ENCODE data around the gene LFNG. TPM values are rescaled to one million over a fixed set of nuclear protein-coding genes. Genes with fewer than 3 reads are reported as not detected.

The LFNG gene
- total and polyA plus RNA-seq, 7 experiments from 2014 or later, result 1.2 to 246 (median 120) TPM

DNA sequence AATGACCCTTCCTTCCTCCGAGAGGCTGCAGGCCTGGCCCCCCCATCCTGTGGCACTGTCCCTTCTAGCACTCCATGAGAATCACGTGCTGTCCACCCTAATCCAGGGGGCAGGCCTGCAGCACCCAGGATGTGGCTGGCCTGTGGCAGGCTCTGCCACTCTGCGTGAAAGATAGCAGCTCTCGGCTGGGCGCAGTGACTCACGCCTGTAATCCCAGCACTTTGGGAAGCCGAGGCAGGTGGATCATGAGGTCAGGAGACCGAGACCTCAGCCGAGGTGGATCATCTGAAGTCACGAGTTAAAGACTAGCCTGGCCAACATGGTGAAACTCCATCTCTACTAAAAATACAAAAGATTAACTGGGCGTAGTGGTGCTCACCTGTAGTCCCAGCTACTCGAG is 18.9 kb upstream of the LFNG start:
- peaks cover 0 to 9% (median 5%) of the 10 kb centered on the region in 7 donors for H3K4me1 Mint-ChIP-seq
- no peaks in the 10 kb centered on the region for H3K9me3 ChIP-seq (ENCODE audit: control insufficient read depth in 2 of 3, low read length in 3 of 3)
- intact Hi-C loops (cut with micrococcal nuclease), result no loop called here
- peaks cover 0 to 11% (median 0%) of the 10 kb centered on the region in 5 donors for H3K27me3 Mint-ChIP-seq
- no peaks in the 10 kb centered on the region for H3K9me3 Mint-ChIP-seq
- H3K27ac ChIP-seq (ENCODE audit: low read depth, low read length), result no peak overlapping the region
- no peaks in the 10 kb centered on the region for H3K36me3 ChIP-seq (ENCODE audit: control insufficient read depth in 2 of 3, insufficient read depth in 3 of 3, low read length in 3 of 3)
- no peaks in the 10 kb centered on the region for H3K36me3 Mint-ChIP-seq
- peak overlapping the region in 3 of 9 donors; percentile 14 to 56 (median 34) for H3K27ac Mint-ChIP-seq
- H3K4me3 ChIP-seq (ENCODE audit: low read length), result no peak overlapping the region
- no peaks in the 10 kb centered on the region for H3K4me1 ChIP-seq (ENCODE audit: control insufficient read depth in 2 of 2, insufficient read depth in 2 of 2, low read length in 2 of 2)
- ATAC-seq (no peak), DNase-seq (no peak)
- CTCF ChIA-PET, result no interaction called here
- H3K4me3 Mint-ChIP-seq, result no peak overlapping the region
- POLR2A ChIA-PET, result no interaction called here
- H3K27me3 ChIP-seq (ENCODE audit: control insufficient read depth in 2 of 2, insufficient read depth in 2 of 2, low read length in 2 of 2), result no peaks in the 10 kb centered on the region

DNA sequence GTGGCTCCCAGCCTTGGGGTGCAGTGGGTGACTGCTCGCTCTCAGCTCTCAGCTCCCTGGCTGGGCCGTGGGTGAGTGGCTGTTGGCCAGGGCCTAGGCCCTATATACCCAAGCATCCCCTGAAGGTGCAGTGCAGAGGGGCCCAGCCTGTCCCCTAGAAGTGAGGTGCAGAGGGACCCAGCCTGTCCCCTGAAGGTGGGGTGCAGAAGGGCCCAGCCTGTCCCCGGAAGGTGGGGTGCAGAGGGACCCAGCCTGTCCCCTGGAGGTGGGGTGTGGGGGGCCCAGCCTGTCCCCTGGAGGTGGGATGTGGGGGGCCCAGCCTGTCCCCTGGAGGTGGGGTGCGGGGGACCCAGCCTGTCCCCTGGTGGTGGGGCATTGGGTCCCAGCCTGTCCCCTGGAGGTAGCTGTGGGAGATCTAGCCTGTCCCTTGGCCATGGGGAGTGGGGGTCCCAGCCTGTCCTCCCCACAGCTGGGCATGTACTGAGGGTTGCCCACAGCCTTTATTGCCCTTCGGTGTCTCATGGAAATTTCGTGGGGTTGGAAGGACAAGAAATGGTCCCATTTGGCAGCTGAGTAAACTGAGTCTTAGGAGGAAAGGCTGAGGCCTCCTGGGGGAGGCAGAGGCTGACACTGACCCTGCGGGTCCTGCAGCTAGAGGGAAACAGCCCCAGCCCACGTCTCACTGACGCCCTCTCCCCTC is 17.5 kb upstream of the LFNG start:
- Mint-ChIP-seq H3K4me3 (no peak overlapping the region), H3K27me3 (peaks cover 0 to 9% (median 0%) of the 10 kb centered on the region in 5 donors), H3K27ac (no peak overlapping the region), H3K9me3 (no peaks in the 10 kb centered on the region), H3K36me3 (no peaks in the 10 kb centered on the region), H3K4me1 (peaks cover 0 to 13% (median 10%) of the 10 kb centered on the region in 7 donors)
- Histone ChIP-seq H3K4me3 (ENCODE audit: low read length) (no peak overlapping the region), H3K27ac (ENCODE audit: low read depth, low read length) (no peak overlapping the region), H3K27me3 (ENCODE audit: control insufficient read depth in 2 of 2, insufficient read depth in 2 of 2, low read length in 2 of 2) (no peaks in the 10 kb centered on the region), H3K36me3 (ENCODE audit: control insufficient read depth in 2 of 3, insufficient read depth in 3 of 3, low read length in 3 of 3) (no peaks in the 10 kb centered on the region), H3K9me3 (ENCODE audit: control insufficient read depth in 2 of 3, low read length in 3 of 3) (no peaks in the 10 kb centered on the region), H3K4me1 (ENCODE audit: control insufficient read depth in 2 of 2, insufficient read depth in 2 of 2, low read length in 2 of 2) (no peaks in the 10 kb centered on the region)
- POLR2A ChIA-PET, result interaction anchor here (0.8 to 1.5 kb wide), 3 partner anchors 9 to 26 kb away, joined by 3 read pairs; no protein-coding TSS in a partner anchor
- DNase-seq, result no peak
- peak; percentile 19 for ATAC-seq
- intact Hi-C loops (cut with micrococcal nuclease), result no loop called here
- CTCF ChIA-PET, result no interaction called here

DNA sequence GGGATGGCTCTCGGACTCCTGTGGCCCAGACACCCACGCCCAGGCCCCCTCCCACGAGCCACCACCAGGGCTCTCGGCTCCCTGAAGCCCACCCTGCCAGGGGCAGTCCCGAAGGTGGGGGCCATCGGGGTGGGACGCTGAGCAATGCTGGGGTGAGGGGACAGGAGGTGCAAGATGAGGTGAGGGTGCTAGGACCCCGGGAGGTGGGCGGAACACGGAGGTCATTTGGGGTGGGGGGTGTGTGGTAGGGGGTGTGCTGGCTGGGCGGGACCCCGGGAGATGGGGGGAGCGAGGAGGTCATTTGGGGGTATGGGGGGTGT is 17.0 kb upstream of the LFNG start:
- intact Hi-C loops (cut with micrococcal nuclease), result no loop called here
- no peak for DNase-seq
- H3K27ac Mint-ChIP-seq, result no peak overlapping the region
- H3K27me3 Mint-ChIP-seq, result peaks cover 0 to 4% (median 0%) of the 10 kb centered on the region in 5 donors
- Histone ChIP-seq H3K4me1 (ENCODE audit: control insufficient read depth in 2 of 2, insufficient read depth in 2 of 2, low read length in 2 of 2) (peaks cover 2 to 4% of the 10 kb centered on the region in 2 donors), H3K9me3 (ENCODE audit: control insufficient read depth in 2 of 3, low read length in 3 of 3) (no peaks in the 10 kb centered on the region), H3K27me3 (ENCODE audit: control insufficient read depth in 2 of 2, insufficient read depth in 2 of 2, low read length in 2 of 2) (no peaks in the 10 kb centered on the region), H3K4me3 (ENCODE audit: low read length) (no peak overlapping the region), H3K27ac (ENCODE audit: low read depth, low read length) (no peak overlapping the region), H3K36me3 (ENCODE audit: control insufficient read depth in 2 of 3, insufficient read depth in 3 of 3, low read length in 3 of 3) (no peaks in the 10 kb centered on the region)
- ChIA-PET CTCF (no interaction called here), POLR2A (interaction anchor here (1.0 to 1.5 kb wide), 2 partner anchors 20 to 25 kb away, joined by 3 read pairs; no protein-coding TSS in a partner anchor)
- H3K9me3 Mint-ChIP-seq, result no peaks in the 10 kb centered on the region
- no peaks in the 10 kb centered on the region for H3K36me3 Mint-ChIP-seq
- H3K4me1 Mint-ChIP-seq, result peaks cover 0 to 12% (median 11%) of the 10 kb centered on the region in 7 donors
- H3K4me3 Mint-ChIP-seq, result no peak overlapping the region
- no peak for ATAC-seq

DNA sequence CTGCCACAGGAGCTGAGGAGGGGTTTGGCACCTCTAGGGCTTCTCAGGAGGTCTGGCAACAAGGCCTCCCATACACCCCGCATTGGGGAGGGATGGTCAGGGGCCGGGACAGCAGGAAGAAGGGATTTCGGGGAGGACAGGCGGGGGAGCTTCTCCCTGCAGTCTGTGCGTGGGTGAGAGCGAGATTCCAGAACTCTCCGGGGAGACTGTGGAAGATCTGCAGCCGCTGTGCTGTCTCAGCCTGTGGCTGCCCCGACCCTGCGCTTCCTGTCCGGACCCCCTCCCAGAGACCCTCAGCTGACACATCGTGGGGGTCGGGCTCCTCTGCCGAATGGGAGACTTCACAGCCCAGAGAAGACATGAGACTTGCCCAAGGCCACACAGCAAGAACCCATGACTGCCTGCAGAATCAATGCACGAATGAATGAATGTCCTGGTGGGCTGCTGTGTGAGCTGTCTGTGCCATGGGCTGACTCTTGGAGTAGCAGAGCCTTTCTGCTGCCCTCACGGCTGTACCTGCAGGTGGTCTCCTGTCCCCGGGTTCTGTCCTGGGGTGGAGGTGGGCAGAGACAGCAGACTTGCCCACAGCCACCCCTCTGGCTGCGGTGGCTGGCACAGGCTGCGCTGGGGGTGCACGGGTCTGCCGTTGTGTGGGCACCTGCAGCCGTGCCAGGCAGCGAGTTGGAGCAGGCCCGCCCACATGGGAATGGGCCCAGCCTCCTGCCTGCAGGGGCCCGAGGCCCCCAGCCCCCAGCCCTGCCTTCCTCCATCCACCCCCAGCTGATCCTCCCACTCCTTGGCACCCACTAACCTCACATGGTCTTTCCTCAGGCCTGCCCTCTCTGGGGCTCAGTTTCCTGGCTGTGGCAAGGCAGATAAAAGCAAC is 16.3 kb upstream of the LFNG start:
- Mint-ChIP-seq H3K4me3 (no peak overlapping the region), H3K4me1 (peaks cover 3 to 19% (median 17%) of the 10 kb centered on the region in 7 donors), H3K27me3 (peaks cover 0 to 3% (median 0%) of the 10 kb centered on the region in 5 donors), H3K27ac (peak overlapping the region in 1 of 9 donors; percentile 39), H3K36me3 (no peaks in the 10 kb centered on the region), H3K9me3 (no peaks in the 10 kb centered on the region)
- CTCF ChIA-PET, result no interaction called here
- ATAC-seq, result no peak
- Histone ChIP-seq H3K36me3 (ENCODE audit: control insufficient read depth in 2 of 3, insufficient read depth in 3 of 3, low read length in 3 of 3) (no peaks in the 10 kb centered on the region), H3K4me1 (ENCODE audit: control insufficient read depth in 2 of 2, insufficient read depth in 2 of 2, low read length in 2 of 2) (peaks cover 9 to 11% of the 10 kb centered on the region in 2 donors), H3K27me3 (ENCODE audit: control insufficient read depth in 2 of 2, insufficient read depth in 2 of 2, low read length in 2 of 2) (no peaks in the 10 kb centered on the region), H3K4me3 (ENCODE audit: low read length) (no peak overlapping the region), H3K27ac (ENCODE audit: low read depth, low read length) (no peak overlapping the region), H3K9me3 (ENCODE audit: control insufficient read depth in 2 of 3, low read length in 3 of 3) (no peaks in the 10 kb centered on the region)
- intact Hi-C loops (cut with micrococcal nuclease), result no loop called here
- POLR2A ChIA-PET, result interaction anchor here (0.6 to 1.5 kb wide), 4 partner anchors 19 to 1904 kb away, joined by 3 read pairs; no protein-coding TSS in a partner anchor
- no peak for DNase-seq

DNA sequence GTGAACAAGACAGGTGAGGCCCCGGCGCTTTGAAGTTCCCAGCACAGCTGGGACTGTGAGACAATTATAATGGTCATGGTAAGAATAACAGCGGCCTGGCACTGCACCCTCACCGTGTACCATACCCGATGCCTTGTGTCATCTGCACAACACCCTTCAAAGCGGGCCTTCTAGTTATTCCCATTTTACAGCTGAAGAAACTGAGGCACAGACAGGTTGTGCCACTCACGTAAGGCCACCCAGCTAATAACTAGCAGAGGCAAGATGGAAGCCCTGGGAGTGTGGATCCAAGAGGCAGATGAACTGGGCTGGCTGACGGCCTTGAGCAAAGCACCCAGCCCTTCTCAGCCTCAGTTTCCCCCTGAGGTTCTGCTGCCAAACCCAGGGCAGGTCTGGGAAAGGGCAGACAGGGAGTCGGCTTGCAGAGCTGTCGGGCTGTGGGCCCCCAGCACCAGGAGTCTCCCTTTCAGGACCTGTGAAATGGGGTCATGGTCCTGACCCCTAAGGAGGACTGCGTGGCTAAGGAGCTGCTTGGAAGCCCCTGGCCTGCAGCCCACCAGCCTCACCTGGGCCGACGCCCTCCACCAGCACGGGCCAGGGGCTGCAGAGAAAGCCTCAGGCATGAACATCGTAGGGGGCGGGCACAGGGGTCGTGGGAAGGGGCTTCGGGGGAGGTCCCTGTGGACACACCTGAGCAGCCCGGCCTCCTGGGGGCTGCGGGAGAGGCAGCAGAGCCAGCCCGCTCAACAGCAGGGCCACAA is 15.3 kb upstream of the LFNG start:
- Histone ChIP-seq H3K27ac (ENCODE audit: low read depth, low read length) (no peak overlapping the region), H3K36me3 (ENCODE audit: control insufficient read depth in 2 of 3, insufficient read depth in 3 of 3, low read length in 3 of 3) (no peaks in the 10 kb centered on the region), H3K4me1 (ENCODE audit: control insufficient read depth in 2 of 2, insufficient read depth in 2 of 2, low read length in 2 of 2) (peaks cover 19 to 20% of the 10 kb centered on the region in 2 donors), H3K27me3 (ENCODE audit: control insufficient read depth in 2 of 2, insufficient read depth in 2 of 2, low read length in 2 of 2) (no peaks in the 10 kb centered on the region), H3K9me3 (ENCODE audit: control insufficient read depth in 2 of 3, low read length in 3 of 3) (no peaks in the 10 kb centered on the region), H3K4me3 (ENCODE audit: low read length) (no peak overlapping the region)
- ChIA-PET CTCF (no interaction called here), POLR2A (interaction anchor here (0.6 to 1.0 kb wide), 3 partner anchors 21 to 1905 kb away, joined by 3 read pairs; no protein-coding TSS in a partner anchor)
- Mint-ChIP-seq H3K4me3 (no peak overlapping the region), H3K36me3 (no peaks in the 10 kb centered on the region), H3K27ac (peak overlapping the region in 3 of 9 donors; percentile 10 to 72 (median 39)), H3K9me3 (no peaks in the 10 kb centered on the region), H3K4me1 (peaks cover 13 to 29% (median 25%) of the 10 kb centered on the region in 7 donors), H3K27me3 (peaks cover 0 to 3% (median 0%) of the 10 kb centered on the region in 5 donors)
- intact Hi-C loops (cut with micrococcal nuclease), result no loop called here
- ATAC-seq (no peak), DNase-seq (no peak)

DNA sequence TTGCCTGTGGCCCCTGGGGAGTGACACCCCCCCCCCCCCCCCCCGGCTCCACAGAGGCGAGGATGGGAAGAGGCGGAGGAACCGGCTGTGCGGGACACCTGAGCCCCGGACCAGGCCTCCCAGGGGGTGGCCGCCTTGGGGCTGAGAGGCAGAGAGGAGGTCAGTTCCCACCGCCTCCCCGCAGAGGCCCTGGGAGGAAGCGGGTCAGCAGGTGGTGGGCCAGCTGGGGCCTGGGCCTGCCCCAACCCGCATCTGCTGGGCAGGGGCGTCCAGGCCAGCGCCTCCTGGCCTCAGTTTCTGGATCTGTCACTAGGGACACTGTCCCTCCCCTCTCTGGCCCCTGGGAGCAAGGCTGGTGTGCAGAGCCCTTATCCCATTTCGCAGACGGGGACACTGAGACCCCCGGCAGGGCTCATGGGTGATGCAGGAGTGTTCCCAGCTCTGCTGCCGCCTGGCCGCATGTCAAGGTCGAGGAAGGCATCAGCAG is 14.6 kb upstream of the LFNG start:
- Mint-ChIP-seq H3K27ac (no peak overlapping the region), H3K4me1 (peaks cover 16 to 34% (median 28%) of the 10 kb centered on the region in 7 donors), H3K9me3 (no peaks in the 10 kb centered on the region), H3K27me3 (peaks cover 0 to 3% (median 0%) of the 10 kb centered on the region in 5 donors), H3K36me3 (no peaks in the 10 kb centered on the region), H3K4me3 (no peak overlapping the region)
- ATAC-seq (no peak), DNase-seq (no peak)
- no peaks in the 10 kb centered on the region for H3K27me3 ChIP-seq (ENCODE audit: control insufficient read depth in 2 of 2, insufficient read depth in 2 of 2, low read length in 2 of 2)
- H3K36me3 ChIP-seq (ENCODE audit: control insufficient read depth in 2 of 3, insufficient read depth in 3 of 3, low read length in 3 of 3), result no peaks in the 10 kb centered on the region
- POLR2A ChIA-PET, result interaction anchor here (0.7 to 0.8 kb wide), 2 partner anchors 21 to 26 kb away, joined by 3 read pairs; no protein-coding TSS in a partner anchor
- no peak overlapping the region for H3K4me3 ChIP-seq (ENCODE audit: low read length)
- CTCF ChIA-PET, result no interaction called here
- peaks cover 25 to 27% of the 10 kb centered on the region in 2 donors for H3K4me1 ChIP-seq (ENCODE audit: control insufficient read depth in 2 of 2, insufficient read depth in 2 of 2, low read length in 2 of 2)
- H3K9me3 ChIP-seq (ENCODE audit: control insufficient read depth in 2 of 3, low read length in 3 of 3), result no peaks in the 10 kb centered on the region
- intact Hi-C loops (cut with micrococcal nuclease), result loop anchor here in 1 of 2 donors (5.0 kb wide), 1 partner anchor 103 kb away; the partner anchor contains the start of gene CHST12
- no peak overlapping the region for H3K27ac ChIP-seq (ENCODE audit: low read depth, low read length)
